Gastrocnemius medialis (tissue), 4 donors: Measurements from ENCODE around the gene ALG11.
"Not testable (repeated sequence)": the region's sequence is repeated elsewhere in the genome, so short reads cannot be mapped to it uniquely, and the experiment has no call there.

ENCODE experiments used
- POLR2A ChIP-seq, 2 donors: fragments of 450-650 bp; IDR thresholded peaks; one replicate each; pipeline ENCODE4 v1.6.1; 2017; ENCODE audit warnings: antibody characterized with exemption in 2 of 2, mild to moderate bottlenecking in 2 of 2, moderate library complexity in 2 of 2
- TF ChIP-seq, protein P1 (sequence below), 5 experiments: fragments of 450-650 bp in 3 of 5; fragments of 200-600 bp in 2 of 5; sonication (generic) in 2 of 5; IDR thresholded peaks in 4 of 5; conservative IDR thresholded peaks in 1 of 5; 1 replicate in 4 of 5; 2 replicates in 1 of 5; pipeline ENCODE4 v1.5.1; 2016 to 2019; ENCODE audit warnings: antibody characterized with exemption in 5 of 5, mild to moderate bottlenecking in 3 of 5, moderate library complexity in 3 of 5

DNA sequence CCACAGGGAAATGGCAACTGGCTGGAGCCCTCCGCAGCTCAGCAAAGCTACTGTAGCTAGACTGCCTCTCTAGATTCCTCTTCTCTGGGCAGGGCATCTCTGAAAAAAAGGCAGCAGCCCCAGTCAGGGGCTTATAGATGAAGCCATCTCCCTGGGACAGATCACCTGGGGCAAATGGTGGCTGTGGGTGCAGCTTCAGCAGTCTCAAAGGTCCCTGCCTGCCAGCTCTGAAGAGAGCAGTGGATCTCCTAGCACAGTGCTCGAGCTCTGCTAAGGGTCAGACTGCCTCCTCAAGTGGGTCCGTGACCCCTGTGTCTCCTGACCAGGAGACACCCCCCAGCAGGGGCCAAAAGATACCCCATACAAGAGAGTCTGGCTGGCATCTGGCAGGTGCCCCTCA is 28.9 kb upstream of the ALG11 start:
- TF ChIP-seq, protein P1, sequence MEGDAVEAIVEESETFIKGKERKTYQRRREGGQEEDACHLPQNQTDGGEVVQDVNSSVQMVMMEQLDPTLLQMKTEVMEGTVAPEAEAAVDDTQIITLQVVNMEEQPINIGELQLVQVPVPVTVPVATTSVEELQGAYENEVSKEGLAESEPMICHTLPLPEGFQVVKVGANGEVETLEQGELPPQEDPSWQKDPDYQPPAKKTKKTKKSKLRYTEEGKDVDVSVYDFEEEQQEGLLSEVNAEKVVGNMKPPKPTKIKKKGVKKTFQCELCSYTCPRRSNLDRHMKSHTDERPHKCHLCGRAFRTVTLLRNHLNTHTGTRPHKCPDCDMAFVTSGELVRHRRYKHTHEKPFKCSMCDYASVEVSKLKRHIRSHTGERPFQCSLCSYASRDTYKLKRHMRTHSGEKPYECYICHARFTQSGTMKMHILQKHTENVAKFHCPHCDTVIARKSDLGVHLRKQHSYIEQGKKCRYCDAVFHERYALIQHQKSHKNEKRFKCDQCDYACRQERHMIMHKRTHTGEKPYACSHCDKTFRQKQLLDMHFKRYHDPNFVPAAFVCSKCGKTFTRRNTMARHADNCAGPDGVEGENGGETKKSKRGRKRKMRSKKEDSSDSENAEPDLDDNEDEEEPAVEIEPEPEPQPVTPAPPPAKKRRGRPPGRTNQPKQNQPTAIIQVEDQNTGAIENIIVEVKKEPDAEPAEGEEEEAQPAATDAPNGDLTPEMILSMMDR (IDR thresholded peaks at IDR 0.05 in 4 of 5, conservative IDR thresholded peaks at IDR 0.05 in 1 of 5), result not testable (repeated sequence)
- TF ChIP-seq POLR2A (IDR thresholded peaks at IDR 0.05), result not testable (repeated sequence)
